ENCODE data around the gene SPRYD4.
A peak's percentile ranks its signal among the peaks of the same experiment; 100 is the strongest.

DNA sequence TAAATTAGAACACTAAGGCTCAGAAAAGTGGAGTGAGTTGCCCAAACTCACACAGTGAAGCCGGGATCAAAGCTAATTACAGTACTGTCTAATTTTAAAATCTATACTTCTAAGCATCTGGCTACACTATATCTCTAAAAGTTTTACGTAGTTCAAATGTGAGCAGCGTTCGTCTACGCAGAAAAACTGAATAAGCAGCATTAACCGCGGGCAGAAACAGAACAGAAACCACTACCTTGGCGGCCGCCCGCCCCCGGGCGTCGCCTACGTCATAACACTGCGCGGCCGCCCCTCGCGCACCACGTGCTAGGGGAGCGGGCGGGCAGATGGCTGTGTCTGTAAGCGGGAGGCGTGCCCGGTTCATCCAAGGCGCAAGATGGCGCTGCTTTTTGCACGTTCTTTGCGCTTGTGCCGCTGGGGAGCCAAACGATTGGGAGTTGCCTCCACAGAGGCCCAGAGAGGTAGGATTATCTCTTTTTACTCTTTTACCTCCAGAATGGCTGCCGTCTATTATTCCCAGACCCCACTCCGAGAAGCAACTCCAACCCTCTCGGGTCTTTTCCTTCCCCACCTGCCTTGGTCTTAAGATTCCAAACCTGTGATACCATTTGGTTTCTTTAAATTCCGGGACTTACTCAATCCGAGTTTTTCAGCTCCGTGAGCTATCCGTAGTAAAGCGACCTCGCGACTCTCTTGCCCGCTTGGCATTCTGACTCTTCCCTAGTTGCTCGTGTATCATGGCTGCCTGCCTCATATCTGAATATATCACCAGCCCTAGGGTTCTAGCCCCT lies at the start of gene SPRYD4:
- TF ChIP-seq POLR2AphosphoS5 (IDR thresholded peaks at IDR 0.05; ENCODE audit: low read depth, low read length) (peak; percentile 94), TAF1 (IDR thresholded peaks at IDR 0.05; ENCODE audit: borderline replicate concordance, insufficient read depth, low read length) (peak; percentile 96), SIN3A (IDR thresholded peaks at IDR 0.05; ENCODE audit: borderline replicate concordance, insufficient read depth, low read length) (peak; percentile 99; the same call in 1 of the 2 replicates), FOXP2 (optimal IDR thresholded peaks at IDR 0.05; ENCODE audit: borderline replicate concordance, extremely low read depth, extremely low read length, insufficient read depth) (peak; percentile 86)
- TF ChIP-seq, protein P1, sequence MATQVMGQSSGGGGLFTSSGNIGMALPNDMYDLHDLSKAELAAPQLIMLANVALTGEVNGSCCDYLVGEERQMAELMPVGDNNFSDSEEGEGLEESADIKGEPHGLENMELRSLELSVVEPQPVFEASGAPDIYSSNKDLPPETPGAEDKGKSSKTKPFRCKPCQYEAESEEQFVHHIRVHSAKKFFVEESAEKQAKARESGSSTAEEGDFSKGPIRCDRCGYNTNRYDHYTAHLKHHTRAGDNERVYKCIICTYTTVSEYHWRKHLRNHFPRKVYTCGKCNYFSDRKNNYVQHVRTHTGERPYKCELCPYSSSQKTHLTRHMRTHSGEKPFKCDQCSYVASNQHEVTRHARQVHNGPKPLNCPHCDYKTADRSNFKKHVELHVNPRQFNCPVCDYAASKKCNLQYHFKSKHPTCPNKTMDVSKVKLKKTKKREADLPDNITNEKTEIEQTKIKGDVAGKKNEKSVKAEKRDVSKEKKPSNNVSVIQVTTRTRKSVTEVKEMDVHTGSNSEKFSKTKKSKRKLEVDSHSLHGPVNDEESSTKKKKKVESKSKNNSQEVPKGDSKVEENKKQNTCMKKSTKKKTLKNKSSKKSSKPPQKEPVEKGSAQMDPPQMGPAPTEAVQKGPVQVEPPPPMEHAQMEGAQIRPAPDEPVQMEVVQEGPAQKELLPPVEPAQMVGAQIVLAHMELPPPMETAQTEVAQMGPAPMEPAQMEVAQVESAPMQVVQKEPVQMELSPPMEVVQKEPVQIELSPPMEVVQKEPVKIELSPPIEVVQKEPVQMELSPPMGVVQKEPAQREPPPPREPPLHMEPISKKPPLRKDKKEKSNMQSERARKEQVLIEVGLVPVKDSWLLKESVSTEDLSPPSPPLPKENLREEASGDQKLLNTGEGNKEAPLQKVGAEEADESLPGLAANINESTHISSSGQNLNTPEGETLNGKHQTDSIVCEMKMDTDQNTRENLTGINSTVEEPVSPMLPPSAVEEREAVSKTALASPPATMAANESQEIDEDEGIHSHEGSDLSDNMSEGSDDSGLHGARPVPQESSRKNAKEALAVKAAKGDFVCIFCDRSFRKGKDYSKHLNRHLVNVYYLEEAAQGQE (IDR thresholded peaks at IDR 0.05; ENCODE audit: insufficient read depth in 1 of 2, low read depth in 2 of 2, low read length in 2 of 2): peak; percentile 19 to 51; a peak in 1 of 4 replicates

All from PFSK-1 (cell line).